Jurkat, Clone E6-1 (cell line): ENCODE results near the gene PLEKHH2.
"Not testable (repeated sequence)": the region's sequence is repeated elsewhere in the genome, so short reads cannot be mapped to it uniquely, and the experiment has no call there.

Experiments used
- DNase-seq: peaks from one replicate; pipeline ENCODE4 v3.0.0-alpha.2; 2011; ENCODE audit warnings: low read depth, low spot score
- H3K4me3 ChIP-seq: 2 replicates; pipeline ENCODE4 v1.5.1; 2011; ENCODE audit warnings: mild to moderate bottlenecking, low read length, control low read depth, moderate library complexity

Gene PLEKHH2

GRCh38 chr2:43634604-43635306 is 2.3 kb upstream of the PLEKHH2 start:
- H3K4me3 ChIP-seq = no peak overlapping the region
- DNase-seq = no peak

- DNase-seq, H3K4me3 ChIP-seq: not testable (repeated sequence)
Observed at GRCh38 chr2:43636153-43636552, 907 bp upstream of the PLEKHH2 start.

DNA sequence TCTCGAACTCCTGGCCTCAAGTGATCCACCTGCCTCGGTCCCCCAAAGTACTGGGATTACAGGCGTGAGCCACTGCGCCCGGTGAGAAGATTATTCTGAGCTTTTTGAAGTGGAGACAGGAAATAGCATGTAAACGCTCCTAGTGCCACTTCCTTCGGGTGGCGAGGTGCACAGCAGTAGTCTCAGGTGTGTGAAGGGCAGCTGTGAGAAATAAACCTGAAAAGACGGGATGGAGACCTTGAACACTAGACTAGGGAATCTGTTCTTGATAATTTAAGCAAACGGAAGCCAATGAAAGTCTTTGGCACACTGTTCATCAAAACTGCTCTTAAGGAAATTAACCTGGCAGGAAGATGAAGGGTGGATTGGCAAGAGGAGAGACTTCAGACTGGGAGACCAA is 439 bp upstream of the PLEKHH2 start:
- peak; percentile 22 for DNase-seq
- H3K4me3 ChIP-seq = peak overlapping the region; percentile 60

- H3K4me3 ChIP-seq = no peak overlapping the region
- DNase-seq = no peak
Observed at GRCh38 chr2:43642363-43642762, 5.3 kb downstream of the PLEKHH2 start.

GRCh38 chr2:43643680-43644079 is 6.6 kb downstream of the PLEKHH2 start:
- no peak for DNase-seq
- H3K4me3 ChIP-seq = no peak overlapping the region

- no peak overlapping the region for H3K4me3 ChIP-seq
- DNase-seq = no peak
Observed at GRCh38 chr2:43648994-43649701, 12.1 kb downstream of the PLEKHH2 start.

DNA sequence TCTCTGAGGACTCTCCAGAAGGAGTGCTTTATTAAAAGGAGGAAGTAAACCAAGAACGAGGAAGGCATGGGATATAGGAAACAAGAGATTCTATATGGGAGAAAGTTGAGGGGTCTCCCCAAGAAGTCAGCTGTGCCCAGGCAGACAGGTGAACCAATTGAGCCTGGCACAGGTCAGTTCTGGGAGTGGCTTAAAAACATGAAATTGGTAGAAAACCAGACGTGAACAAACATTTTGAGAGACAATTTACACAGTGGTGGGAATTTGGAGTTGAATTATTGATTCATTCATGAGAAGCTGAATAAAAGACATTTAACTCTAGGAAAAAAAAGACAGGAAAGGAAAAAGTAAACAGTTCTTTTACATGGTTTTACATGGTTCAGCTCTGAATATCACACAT is 16.4 kb downstream of the PLEKHH2 start:
- H3K4me3 ChIP-seq = no peak overlapping the region
- DNase-seq = no peak

DNA sequence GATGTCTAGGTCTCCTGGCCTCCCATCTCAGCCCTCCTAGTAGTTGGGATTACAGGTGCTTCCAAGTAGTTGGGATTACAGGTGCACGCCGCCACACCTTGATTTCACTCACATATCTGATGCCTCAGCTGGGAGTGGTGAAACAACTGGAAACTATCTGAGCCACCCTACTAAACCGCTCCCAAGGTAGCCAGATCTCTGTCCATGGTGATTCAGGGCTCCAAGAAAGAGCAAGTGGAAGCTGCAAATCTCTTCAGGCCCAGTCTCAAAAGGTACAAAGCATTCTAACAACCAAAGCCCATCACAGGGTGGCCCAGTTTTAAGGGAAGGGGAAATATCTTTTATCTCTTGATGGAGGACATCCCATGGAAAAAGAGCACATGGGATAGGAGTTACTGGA is 20.2 kb downstream of the PLEKHH2 start:
- DNase-seq = no peak
- H3K4me3 ChIP-seq = no peak overlapping the region

DNA sequence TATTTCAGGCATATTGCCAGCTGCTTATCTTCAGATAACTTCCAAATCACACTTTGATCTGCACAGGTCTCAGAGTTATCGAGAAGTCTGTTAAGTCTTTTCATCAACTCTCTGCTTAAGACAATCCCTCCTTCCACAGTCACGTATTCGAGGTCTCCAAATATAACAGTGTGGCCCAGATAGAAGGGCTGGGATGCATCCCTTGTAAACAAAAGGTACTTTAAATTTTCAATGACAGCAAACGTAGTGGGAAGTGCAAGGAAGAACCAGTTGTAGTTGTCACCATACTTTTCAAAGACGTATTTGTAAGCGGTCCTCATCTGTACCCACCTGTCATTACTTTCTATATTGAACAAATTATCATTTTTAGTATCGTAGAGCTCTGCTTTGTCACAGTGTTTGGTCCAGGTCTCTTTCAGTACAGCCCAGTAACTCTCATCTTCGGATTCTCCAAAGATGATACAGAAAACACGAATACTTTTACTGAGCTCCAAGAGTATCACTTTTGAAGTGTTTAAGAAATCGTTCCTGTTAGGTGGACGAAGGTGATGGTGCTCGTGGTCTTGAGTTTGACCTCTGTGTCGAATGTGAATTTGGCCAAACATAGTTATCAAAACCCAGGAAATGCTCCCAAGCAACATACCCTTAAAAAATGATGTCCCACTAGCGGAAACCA is 38.7 kb downstream of the PLEKHH2 start:
- no peak for DNase-seq
- no peak overlapping the region for H3K4me3 ChIP-seq

DNA sequence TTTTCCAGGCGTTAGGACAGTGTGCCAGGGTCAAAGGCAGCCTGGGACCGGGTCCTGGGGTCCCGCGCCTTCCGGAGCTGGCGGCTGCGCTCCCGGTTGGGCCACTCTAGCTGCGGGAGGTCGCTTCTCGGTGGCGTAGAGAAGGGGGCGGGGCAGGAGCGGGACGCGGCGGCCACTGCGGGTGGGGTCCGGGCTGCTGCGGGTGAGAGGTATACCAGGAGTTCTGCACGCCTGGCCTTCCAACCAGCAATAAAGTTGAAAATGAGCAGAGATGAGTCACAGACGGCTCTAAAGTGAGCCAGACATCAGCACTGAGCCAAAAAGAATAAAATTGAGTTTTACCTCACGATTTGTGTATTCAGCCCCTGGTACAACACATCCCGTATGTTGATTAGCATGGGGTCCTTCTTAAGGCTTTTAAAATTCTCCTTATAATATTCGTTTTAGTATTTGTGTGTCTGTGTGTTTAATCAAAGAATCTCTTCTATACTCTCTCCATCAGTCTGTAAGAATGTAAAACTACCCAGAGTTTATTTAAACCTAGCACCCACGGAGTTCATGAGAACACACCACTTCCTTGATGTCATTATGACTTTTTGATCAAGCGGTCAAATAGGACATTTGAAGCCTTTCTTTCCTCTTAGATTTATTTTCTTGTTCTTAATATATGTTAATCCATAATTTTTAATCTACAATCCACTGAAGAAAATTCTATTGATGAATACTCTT is 39.4 kb downstream of the PLEKHH2 start, which contains the start of gene C1GALT1C1L:
TSS of gene C1GALT1C1L (minus strand) at position 108 of the 729 bp plus-strand sequence. CDS start at position 1, 107 bp downstream.
- no peak within 1 kb of the TSS for H3K4me3 ChIP-seq
- DNase-seq = no peak

DNA sequence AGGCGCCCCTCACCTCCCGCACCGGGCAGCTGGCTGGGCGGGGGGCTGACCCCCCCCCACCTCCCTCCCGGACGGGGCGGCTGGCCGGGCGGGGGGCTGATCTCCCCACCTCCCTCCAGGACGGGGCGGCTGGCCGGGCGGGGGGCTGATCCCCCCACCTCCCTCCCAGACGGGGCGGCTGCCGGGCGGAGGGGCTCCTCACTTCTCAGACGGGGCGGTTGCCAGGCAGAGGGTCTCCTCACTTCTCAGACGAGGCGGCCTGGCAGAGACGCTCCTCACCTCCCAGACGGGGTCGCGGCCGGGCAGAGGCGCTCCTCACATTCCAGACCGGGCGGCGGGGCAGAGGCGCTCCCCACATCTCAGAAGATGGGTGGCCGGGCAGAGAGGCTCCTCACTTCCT is 40.7 kb downstream of the PLEKHH2 start:
- DNase-seq, H3K4me3 ChIP-seq: not testable (repeated sequence)

- no peak overlapping the region for H3K4me3 ChIP-seq
- no peak for DNase-seq
Observed at GRCh38 chr2:43685357-43685756, 48.3 kb downstream of the PLEKHH2 start.

DNA sequence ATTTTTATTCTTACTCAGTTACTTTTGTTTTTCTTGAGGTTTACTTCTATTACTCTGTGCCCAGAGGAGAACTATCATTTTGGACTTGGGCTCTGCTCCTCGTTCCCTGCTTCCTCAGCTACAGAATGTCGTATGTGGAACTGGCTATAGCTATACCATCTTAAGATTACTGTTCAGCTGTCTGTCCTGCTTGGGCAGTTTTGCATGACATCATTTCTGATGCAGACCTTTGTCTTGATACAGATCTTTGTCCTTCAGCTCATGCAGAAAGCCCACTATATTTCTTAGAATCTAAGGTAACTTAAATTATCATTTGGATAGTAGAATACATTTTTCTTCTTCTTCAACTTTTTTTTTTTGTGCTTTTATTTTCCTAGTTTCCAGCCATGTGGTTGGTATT is 52.9 kb downstream of the PLEKHH2 start:
- H3K4me3 ChIP-seq = no peak overlapping the region
- DNase-seq = no peak

DNA sequence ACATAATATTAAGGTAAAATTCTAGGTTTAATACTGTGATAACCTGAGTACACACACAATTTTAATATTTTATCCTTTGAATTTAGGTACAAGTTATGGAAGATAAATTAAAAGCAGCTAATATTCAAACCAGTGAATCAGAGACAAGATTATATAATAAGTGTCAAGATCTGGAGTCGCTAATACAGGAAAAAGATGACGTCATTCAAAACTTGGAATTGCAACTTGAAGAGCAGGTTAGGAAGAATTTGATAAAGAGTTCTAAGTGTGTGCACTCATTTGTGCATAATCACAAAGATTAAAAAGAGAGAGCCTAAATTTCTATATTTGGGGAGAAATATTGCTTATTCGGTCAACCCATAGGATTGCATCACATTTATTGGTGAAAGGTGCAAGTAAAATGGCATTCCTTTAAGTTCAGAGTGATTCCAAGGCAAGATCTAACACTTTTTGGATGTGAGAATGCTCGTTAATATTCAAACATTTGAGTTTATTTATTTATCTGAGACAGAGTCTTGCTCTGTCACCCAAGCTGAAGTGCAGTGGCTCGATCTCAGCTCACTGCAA is 55.5 kb downstream of the PLEKHH2 start:
- no peak for DNase-seq
- no peak overlapping the region for H3K4me3 ChIP-seq

GRCh38 chr2:43698140-43698539 is 61.1 kb downstream of the PLEKHH2 start:
- not testable (repeated sequence) for DNase-seq, H3K4me3 ChIP-seq

DNA sequence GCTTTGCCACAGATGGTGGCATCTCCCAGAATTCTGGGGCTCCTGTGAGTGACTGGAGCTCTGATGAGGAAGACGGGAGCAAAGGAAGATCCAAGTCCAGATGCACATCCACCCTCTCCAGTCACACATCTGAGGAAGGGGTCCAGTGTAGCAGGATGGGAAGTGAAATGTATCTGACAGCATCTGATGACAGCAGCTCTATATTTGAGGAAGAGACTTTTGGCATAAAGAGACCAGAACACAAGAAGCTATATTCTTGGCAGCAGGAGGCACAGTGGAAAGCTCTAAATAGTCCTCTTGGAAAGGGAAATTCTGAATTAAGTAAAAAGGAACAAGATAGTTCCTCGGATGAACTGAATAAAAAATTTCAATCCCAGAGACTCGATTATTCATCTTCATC is 62.7 kb downstream of the PLEKHH2 start:
- no peak overlapping the region for H3K4me3 ChIP-seq
- no peak for DNase-seq

DNA sequence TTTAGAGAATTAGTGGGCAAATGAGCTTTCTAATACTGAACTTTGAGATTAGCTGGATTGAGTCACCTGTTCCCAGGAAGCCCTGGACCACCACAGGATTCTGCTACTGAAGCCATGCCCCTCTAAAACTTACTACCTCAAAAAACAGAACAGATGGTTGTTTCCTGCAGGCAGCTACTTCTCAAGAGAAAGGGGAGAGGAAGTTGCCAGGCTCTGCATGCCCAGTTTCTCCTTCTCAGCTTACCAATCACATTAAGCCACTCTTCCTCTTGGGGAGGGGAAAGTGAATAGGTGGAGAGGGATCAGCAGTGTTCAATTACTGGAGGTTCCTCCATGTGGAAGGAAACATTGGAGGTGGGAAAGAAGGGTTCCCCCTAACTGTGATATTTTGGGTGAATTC is 64.1 kb downstream of the PLEKHH2 start:
- no peak overlapping the region for H3K4me3 ChIP-seq
- DNase-seq = no peak

DNA sequence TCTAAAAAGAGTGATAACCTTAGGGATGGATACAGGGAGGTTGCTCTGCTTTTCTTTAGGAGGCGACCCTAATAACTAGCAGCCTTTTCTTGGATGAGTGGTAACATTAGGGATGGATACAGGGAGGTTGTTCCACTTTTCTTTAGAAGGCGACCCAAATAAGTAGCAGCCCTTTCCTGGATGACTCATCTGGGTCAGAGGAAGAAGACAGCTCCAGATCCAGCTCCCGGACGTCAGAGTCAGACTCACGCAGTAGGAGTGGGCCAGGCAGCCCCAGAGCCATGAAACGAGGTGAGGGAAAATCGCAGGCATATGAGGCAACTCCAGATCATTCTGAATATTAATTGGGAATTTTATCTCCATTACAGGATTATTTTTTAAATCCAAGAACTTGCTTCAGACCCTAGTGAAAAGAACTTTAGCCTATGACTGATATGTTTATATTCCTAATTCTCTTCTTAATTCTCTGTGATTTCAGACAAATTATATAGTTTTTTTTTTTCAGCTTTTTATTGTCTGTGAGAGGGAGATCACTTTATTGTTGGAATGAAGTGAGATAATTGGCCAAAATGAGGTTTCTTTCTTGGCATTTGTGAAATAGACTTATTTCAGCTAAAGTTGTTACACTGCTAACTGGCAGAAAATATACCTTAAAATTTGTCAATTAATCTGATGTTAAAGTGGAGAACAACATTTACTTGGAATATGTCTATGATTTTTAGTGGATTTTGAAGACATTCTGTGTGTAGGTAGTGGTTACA is 70.4 kb downstream of the PLEKHH2 start:
- DNase-seq = no peak
- no peak overlapping the region for H3K4me3 ChIP-seq

GRCh38 chr2:43708178-43708577 is 71.1 kb downstream of the PLEKHH2 start:
- no peak for DNase-seq

More at GRCh38 chr2:43708178-43708577, 71.1 kb downstream of the PLEKHH2 start:
- H3K4me3 ChIP-seq = no peak overlapping the region
